PC-9 (cell line): ENCODE data around the gene CXCR5. TPM values are rescaled to one million over a fixed set of nuclear protein-coding genes. Genes with fewer than 3 reads are reported as not detected.

Experiments used
- BruUV-seq: library from RNA; stranded (reverse); fragments of 400-500 nt; replicated peaks from 2 replicates; lab custom pipeline; 2021; lab: Mats Ljungman, UMichigan
- CTCF ChIA-PET: fragments of 300-600 bp; sonication (Branson Sonifier 250); formaldehyde crosslinking; loops from one replicate; lab custom pipeline; 2022; ENCODE audit warnings: antibody characterized with exemption; lab: Charles Lee
- POLR2A ChIA-PET: fragments of 300-600 bp; sonication (Branson Sonifier 250); formaldehyde crosslinking; loops from one replicate; lab custom pipeline; 2022; ENCODE audit warnings: antibody characterized with exemption; ENCODE audit not compliant: unreplicated experiment; lab: Charles Lee
- DNase-seq, 2 experiments: peaks; one replicate each; pipeline versions ENCODE4 v3.0.0 to v3.0.0-alpha.2; 2015 to 2022; ENCODE audit warnings: mixed read lengths in 1 of 2
- H2AFZ ChIP-seq: fragments of 200-600 bp; sonication (generic); 2 replicates; pipeline ENCODE4 v1.8.1; 2017; ENCODE audit warnings: antibody characterized with exemption
- H3F3A ChIP-seq: fragments of 200-600 bp; sonication (generic); 2 replicates; pipeline ENCODE4 v1.8.1; 2017; ENCODE audit warnings: antibody characterized with exemption, mild to moderate bottlenecking, low read depth; ENCODE audit not compliant: insufficient read depth
- H3K27ac ChIP-seq: fragments of 200-600 bp; sonication (generic); 2 replicates; pipeline ENCODE4 v1.6.1; 2016; ENCODE audit warnings: mixed run types
- H3K27me3 ChIP-seq: fragments of 200-600 bp; sonication (generic); 2 replicates; pipeline ENCODE4 v1.6.1; 2016; ENCODE audit warnings: low read depth, mixed run types; ENCODE audit not compliant: insufficient read depth
- H3K36me3 ChIP-seq: fragments of 200-600 bp; sonication (generic); 2 replicates; pipeline ENCODE4 v1.6.1; 2016; ENCODE audit warnings: low read depth, mixed run types
- H3K4me1 ChIP-seq: fragments of 200-600 bp; sonication (generic); replicated peaks from 2 replicates; pipeline ENCODE4 v1.6.1; 2016; ENCODE audit warnings: mixed run types; ENCODE audit not compliant: insufficient read depth
- H3K4me2 ChIP-seq: fragments of 200-600 bp; sonication (generic); 2 replicates; pipeline ENCODE4 v1.6.1; 2017; ENCODE audit warnings: mixed run types
- H3K4me3 ChIP-seq: fragments of 200-600 bp; sonication (generic); 2 replicates; pipeline ENCODE4 v1.6.1; 2016; ENCODE audit warnings: mixed run types
- H3K79me2 ChIP-seq: fragments of 200-600 bp; sonication (generic); 2 replicates; pipeline ENCODE4 v1.6.1; 2017; ENCODE audit warnings: low read depth, mixed run types
- H3K9me2 ChIP-seq: fragments of 200-600 bp; sonication (generic); 2 replicates; pipeline ENCODE4 v1.8.1; 2017; ENCODE audit warnings: mild to moderate bottlenecking; ENCODE audit not compliant: insufficient read depth
- H3K9me3 ChIP-seq: fragments of 200-600 bp; sonication (generic); 2 replicates; pipeline ENCODE4 v1.8.1; 2016; ENCODE audit warnings: low read depth; ENCODE audit not compliant: insufficient read depth
- H4K20me1 ChIP-seq: fragments of 200-600 bp; sonication (generic); 2 replicates; pipeline ENCODE4 v1.8.1; 2017; ENCODE audit not compliant: insufficient read depth
- CTCF ChIP-seq: fragments of 200-600 bp; sonication (generic); conservative IDR thresholded peaks from 2 replicates; pipeline ENCODE4 v1.6.1; 2017; ENCODE audit warnings: mixed run types, antibody characterized with exemption, mild to moderate bottlenecking, moderate library complexity
- EZH2 ChIP-seq: fragments of 200-600 bp; sonication (generic); IDR thresholded peaks from 2 replicates; pipeline ENCODE4 v1.8.0; 2017; ENCODE audit warnings: antibody characterized with exemption, low read depth
- intact Hi-C: fragments of 100-400 bp; cut with micrococcal nuclease; formaldehyde crosslinking; loops from one replicate; pipeline ENCODE4 v1.10.0; 2022; ENCODE audit not compliant: unreplicated experiment
- total RNA-seq: library from RNA; stranded (reverse); gene quantifications from 2 replicates; pipeline ENCODE4 v1.2.3, GENCODE V29; 2021

Gene CXCR5
- total RNA-seq, 1 experiment from 2014 or later = not detected

- Histone ChIP-seq H3K4me3 (no peak overlapping the region), H3F3A (peaks cover 5% of the 10 kb centered on the region; the same call in 1 of the 2 replicates), H3K4me1 (peaks cover 18% of the 10 kb centered on the region), H3K27me3 (no peaks in the 10 kb centered on the region), H3K9me2 (no peaks in the 10 kb centered on the region), H3K36me3 (no peaks in the 10 kb centered on the region), H3K79me2 (no peaks in the 10 kb centered on the region), H2AFZ (no peak overlapping the region), H3K27ac (no peak overlapping the region), H4K20me1 (no peaks in the 10 kb centered on the region), H3K9me3 (no peaks in the 10 kb centered on the region), H3K4me2 (no peak overlapping the region)
- no peak for DNase-seq
- CTCF ChIA-PET = no interaction called here
- BruUV-seq = no TSS peak
- POLR2A ChIA-PET = no interaction called here
- TF ChIP-seq CTCF (no peak), EZH2 (no peak)
- intact Hi-C loops = no loop called here
These were observed 706 bp upstream of the CXCR5 start for GRCh38 chr11:118883004-118883367.

GRCh38 chr11:118884875-118885274, 1.2 kb downstream of the CXCR5 start:
- ChIA-PET CTCF (no interaction called here), POLR2A (no interaction called here)
- H3K4me2 ChIP-seq = no peak overlapping the region
- H4K20me1 ChIP-seq = no peaks in the 10 kb centered on the region
- no peak for DNase-seq
- no peaks in the 10 kb centered on the region for H3K27me3 ChIP-seq
- no peak overlapping the region for H2AFZ ChIP-seq
- no TSS peak for BruUV-seq
- H3K9me2 ChIP-seq = no peaks in the 10 kb centered on the region
- H3K36me3 ChIP-seq = no peaks in the 10 kb centered on the region
- no peak for TF ChIP-seq CTCF
- peaks cover 11% of the 10 kb centered on the region; the same call in 1 of the 2 replicates for H3F3A ChIP-seq
- no peaks in the 10 kb centered on the region for H3K9me3 ChIP-seq
- H3K4me3 ChIP-seq = no peak overlapping the region
- no peak overlapping the region for H3K27ac ChIP-seq
- peaks cover 27% of the 10 kb centered on the region for H3K4me1 ChIP-seq
- H3K79me2 ChIP-seq = no peaks in the 10 kb centered on the region
- intact Hi-C loops = no loop called here

GRCh38 chr11:118885319-118885718, 1.6 kb downstream of the CXCR5 start:
- BruUV-seq = no TSS peak

More at GRCh38 chr11:118885319-118885718, 1.6 kb downstream of the CXCR5 start:
- no peaks in the 10 kb centered on the region for H3K79me2 ChIP-seq
- no peaks in the 10 kb centered on the region for H3K27me3 ChIP-seq
- no peak overlapping the region for H3K4me3 ChIP-seq
- no peaks in the 10 kb centered on the region for H3K9me3 ChIP-seq
- no peak for TF ChIP-seq CTCF
- no peak for TF ChIP-seq EZH2
- no peak overlapping the region for H3K4me2 ChIP-seq
- H3K4me1 ChIP-seq = peaks cover 27% of the 10 kb centered on the region
- H3K36me3 ChIP-seq = no peaks in the 10 kb centered on the region
- no peaks in the 10 kb centered on the region for H4K20me1 ChIP-seq
- ChIA-PET POLR2A (no interaction called here), CTCF (no interaction called here)
- H3F3A ChIP-seq = peaks cover 11% of the 10 kb centered on the region; the same call in 1 of the 2 replicates
- no peak overlapping the region for H3K27ac ChIP-seq
- H3K9me2 ChIP-seq = no peaks in the 10 kb centered on the region
- intact Hi-C loops = no loop called here
- DNase-seq = no peak
- no peak overlapping the region for H2AFZ ChIP-seq
